Activated T-cell treated with anti-CD3 and anti-CD28 coated beads, Interleukin-2, amount 50 U/mL, for 48 hours (primary cell): Measurements from ENCODE around the gene ANKRD12.

ENCODE experiments used
- DNase-seq, 2 experiments: peaks; one replicate each; pipeline ENCODE4 v3.0.0-alpha.2; 2020

The ANKRD12 gene

DNA sequence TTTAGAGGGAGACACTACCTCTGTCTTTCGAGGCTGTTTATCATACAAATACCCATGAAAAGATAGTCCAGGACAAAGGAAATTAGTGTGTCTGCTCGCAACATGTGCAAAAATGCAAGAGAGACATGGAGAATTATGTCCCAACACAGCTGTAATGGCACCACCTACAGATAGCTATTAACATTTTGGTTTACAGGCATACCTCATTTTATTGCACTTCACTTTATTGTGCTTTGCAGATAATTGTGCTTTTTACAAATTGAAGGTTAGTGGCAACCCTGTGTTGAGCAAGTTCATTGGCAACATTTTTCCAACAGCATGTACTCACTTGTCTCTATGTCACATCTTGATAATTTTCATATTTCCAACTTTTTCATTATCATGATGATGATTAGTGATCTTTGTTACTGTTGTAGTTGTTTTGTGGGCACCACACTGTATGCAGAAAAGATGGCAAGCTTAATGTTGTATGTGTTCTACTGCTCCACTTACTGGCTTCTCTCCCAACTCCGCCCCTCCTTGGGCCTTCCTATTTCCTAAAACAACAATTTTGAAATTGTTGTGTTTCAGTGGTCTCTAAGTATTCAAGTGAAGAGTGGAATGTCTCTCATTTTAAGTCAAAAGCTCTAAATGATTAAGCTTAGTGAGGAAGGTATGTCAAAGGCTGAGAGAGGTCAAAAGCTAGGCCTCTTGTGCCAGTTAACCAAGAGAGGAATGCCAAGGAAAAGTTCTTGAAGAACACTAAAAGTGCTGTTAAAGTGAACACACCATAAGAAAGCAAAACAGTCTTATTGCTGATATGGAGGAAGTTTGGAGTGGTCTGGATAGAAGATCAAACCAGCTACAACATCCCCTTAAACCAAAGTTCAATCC lies 52.0 kb downstream of the ANKRD12 start:
- no peak for DNase-seq

DNA sequence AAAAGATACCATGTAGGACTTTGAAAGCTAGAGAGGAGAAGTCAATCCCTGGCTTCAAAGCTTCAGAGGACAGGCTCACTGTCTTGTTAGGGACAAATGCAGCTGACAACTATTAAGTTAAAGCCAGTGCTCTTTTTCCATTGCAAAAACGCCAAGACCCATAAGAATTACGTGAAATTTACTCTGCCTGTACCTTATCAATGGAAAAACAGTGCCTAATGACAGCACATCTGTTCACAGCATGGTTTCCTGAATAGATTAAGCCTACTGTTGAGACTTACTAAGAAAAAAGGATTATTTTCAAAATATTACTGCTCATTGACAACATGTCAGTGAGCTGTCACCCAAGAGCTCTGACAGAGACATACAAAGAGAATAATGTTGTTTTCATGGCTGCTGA lies 52.9 kb downstream of the ANKRD12 start:
- no peak for DNase-seq

DNA sequence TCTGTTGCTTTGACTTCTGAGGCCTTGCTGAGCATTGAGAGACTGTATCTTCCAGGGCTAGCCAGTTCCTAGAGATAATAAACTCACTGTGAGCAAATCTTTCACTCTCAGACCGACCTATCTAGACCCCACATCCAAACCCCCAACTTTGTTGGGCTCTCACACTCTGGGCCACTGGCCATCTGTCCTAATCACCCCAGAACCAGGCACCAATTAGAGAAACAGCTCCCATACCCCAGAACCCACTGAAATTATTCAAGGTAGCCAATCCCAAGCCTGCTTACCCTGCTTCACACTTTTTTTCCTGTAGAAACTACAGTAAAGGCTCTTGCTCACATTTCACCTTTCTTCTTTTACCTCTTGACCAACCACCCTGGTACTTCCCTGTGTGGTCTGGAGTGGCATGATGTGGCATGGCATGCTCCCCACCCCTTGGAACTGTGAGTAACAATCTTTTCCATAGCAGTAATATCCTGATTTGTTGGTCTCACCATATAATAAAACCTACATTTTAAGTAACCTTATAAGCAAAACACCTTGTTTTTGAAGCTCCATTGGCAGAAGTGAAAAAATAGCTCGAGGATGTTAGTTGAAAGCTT lies 55.2 kb downstream of the ANKRD12 start:
- DNase-seq: no peak

DNA sequence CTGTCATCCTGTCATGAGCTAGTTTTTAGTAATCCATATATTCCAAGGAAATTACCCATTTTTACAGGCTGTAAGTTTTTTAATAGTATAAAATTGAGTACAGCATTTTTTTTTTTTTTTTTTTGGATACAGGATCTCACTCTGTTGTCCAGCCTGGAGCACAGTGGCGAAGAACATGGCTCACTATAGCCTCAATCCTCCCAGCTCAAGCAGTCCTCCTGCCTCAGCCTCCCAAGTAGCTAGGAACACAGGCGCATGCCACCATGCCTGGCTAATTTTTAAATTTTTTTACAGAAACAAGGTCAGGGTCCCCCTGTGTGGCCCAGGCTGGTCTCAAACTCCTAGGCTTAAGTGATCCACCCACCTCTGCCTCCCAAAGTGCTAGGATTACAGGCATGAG lies 56.5 kb downstream of the ANKRD12 start:
- DNase-seq: no peak

DNA sequence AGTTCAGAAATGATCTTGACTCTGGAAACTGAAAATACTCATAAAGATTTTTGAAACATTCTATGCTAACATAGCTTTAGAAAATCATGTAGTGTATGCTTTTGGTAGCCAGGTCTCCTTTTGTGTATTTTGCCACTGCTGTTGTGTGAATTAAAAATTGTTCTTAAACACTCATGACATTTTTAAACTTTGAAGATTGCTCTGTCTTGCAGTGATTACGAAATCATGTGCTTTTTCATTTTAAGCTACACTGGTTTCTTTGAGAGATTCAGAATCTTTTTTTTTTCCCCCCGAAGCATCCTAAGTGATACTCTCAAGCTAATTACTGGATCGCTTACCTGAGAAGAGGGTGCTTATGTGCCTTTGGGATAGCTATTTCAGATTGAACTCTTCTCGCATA lies 60.0 kb downstream of the ANKRD12 start:
- no peak for DNase-seq

DNA sequence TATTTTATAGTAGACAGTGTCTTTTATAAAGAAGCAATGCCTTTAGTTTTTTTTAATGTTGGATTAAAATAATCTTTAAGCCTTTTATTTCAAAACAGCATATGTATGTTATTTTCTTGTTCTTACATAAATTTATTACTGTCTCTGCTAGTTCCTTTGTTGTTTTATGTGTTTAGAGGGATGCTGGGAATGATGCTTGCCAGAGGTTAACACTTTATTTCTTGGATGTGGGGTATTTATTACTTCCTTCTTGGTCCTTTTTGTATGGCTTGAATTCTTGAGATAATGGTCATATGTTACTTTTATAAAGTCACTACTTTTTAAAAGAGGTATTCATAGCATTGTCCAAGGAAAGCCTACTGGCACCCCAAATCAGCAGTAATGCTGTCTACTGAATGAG lies 63.1 kb downstream of the ANKRD12 start:
- DNase-seq: no peak

DNA sequence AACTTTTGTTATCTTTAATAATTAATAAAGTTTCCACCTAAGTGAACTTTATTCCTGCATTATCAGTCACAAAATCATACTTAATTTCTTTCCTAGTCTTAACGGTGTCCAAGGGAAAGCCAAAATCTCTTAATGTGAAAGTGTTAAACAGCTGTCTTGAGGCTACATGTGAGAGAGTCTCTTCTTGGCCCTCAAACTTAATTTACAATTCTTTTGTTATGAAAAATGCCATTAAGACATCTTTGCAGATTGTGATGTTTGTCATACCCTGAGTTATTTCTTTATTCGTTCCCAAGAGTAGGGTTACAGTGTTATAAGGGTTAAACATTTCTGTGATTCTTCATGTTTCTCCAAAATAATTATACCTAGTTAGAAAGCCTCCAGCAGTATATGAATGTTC lies 64.6 kb downstream of the ANKRD12 start:
- DNase-seq: no peak

DNA sequence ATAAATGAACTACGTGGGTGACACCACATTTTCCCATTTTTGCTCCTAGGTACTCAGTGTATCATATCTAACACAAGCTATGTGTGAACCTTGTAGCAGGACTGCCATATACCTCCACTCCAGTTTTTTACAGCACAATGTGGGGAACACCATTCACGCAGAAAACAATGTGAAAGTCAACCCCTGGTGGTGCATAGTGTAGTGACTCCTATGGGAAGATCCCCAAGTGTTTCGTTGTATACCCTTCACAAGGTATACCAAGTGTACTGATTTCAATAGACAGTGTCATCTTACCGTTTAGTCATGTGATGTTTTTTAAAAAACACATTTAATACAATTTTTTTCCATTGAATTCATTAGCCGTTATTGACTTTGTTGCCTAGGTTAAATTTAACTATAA lies 68.1 kb downstream of the ANKRD12 start:
- no peak for DNase-seq

DNA sequence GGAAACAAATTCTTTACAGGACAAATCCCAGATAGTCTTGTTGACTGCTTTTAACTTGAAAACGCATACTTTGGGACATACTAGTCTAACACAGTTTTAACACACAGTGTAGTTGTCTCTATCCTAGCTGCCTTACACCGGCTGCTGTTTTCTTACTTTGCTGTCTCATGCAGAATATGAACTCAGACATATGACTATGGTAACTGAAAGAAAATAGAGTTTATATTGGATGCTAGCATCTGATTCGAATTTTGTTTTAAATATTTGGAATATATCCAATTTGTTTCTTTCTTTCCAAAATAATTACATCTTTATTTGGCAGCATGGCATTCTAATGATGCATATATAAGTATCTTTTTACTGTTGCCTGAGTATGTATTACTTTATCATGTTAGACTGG lies 69.8 kb downstream of the ANKRD12 start:
- DNase-seq: no peak

DNA sequence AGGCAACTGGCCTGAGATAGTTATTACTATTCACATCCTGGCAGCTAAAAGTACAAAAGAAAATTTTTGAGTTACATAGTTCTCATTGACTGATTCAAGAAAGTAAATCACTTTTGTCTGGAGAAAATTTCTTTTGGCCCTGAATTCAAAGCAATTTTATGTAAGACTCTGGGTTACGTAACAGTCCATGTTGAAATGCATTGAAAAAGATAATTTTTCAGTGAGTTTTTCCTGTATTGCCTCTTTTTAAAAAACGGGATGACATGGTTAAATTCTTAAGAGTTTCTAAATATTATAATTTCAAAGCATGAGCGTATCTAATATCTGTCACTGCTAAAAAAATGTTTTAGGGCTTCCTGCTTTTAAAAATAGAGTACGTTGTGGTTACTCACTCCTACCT lies 72.7 kb downstream of the ANKRD12 start:
- DNase-seq: no peak

DNA sequence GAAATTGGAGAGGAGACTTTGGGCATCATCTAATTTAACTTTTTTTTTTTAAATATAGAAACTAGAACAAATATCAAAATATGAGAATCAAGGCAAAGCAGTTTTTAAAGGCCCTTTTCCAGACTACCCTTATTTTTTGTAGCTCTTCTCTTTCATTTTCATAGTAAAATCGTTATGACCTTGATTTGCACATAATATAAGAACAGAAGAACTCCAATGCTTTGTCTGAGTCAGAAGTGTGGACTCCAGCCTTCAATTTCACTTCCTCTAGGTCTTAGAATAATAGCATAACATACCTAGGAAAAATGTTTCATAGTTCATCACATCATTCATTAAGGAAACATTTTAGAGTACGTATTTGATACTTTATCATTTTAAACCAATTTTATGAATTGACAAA lies 74.4 kb downstream of the ANKRD12 start:
- DNase-seq: no peak

DNA sequence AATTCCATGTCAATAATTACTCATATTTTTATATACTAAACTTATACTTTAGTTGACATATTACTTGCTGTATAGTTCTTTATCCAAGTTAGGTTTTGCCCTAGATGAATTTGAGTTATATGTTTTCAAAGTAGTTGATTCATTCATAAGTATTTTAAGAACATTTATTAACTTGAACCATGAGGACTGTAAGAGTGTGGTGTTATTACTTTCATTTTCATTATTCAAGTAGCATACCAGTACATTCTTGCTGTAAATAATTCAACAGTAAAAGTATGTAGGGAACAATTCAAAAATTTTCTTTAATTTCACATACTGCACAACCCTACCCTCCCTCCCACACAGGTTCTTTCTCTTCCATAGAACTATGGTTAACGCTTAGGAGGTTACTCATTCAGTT lies 75.4 kb downstream of the ANKRD12 start:
- DNase-seq: no peak

DNA sequence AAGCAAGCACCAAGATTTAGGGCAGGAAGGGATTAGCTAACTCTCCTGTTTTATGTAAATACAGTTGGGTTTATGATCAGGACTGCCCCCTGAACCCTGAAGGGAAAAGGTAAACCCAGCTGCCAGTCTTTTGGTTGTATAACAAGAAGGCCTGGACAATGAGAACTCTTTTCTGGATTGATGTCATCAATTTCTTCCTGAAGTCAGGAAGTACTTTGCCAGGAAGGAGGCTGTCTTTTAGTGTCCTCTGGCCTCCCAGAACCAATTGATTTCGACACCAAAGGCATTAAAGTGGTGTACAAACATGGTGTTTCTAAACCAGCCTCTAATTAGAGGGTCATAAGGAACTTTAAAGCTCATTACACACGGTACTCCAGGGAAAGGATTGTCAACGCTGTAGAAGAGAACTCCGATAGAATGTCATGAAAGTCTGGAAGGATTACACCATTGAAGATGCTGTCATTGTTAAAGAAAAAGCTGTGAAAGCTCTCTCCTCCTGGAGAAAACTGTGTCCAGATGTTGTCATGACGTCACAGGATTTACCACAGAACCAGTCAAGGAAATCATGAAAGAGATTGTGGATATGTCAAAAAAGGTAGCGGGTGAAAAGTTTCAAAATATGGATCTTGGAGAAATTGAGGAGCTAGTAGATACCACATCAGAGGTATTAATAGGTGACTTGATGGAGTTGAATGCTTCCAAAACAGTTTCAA lies 78.8 kb downstream of the ANKRD12 start:
- DNase-seq: no peak

DNA sequence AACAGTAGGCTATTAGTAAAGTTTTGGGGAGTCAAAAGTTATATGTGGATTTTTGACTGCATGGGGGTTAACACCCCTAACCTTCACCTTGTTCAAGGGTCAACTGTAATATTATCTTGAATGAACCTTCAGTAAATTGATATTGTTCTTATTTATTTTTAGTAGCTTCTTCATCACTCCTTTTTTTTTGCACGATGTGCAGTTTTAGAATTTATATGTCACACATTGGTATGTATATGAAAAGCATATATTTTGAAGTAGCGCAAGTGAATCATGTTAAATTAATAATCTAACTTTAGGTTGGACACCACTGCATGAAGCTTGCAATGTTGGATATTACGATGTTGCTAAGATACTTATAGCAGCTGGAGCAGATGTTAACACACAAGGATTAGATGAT lies 79.9 kb downstream of the ANKRD12 start:
- no peak for DNase-seq

DNA sequence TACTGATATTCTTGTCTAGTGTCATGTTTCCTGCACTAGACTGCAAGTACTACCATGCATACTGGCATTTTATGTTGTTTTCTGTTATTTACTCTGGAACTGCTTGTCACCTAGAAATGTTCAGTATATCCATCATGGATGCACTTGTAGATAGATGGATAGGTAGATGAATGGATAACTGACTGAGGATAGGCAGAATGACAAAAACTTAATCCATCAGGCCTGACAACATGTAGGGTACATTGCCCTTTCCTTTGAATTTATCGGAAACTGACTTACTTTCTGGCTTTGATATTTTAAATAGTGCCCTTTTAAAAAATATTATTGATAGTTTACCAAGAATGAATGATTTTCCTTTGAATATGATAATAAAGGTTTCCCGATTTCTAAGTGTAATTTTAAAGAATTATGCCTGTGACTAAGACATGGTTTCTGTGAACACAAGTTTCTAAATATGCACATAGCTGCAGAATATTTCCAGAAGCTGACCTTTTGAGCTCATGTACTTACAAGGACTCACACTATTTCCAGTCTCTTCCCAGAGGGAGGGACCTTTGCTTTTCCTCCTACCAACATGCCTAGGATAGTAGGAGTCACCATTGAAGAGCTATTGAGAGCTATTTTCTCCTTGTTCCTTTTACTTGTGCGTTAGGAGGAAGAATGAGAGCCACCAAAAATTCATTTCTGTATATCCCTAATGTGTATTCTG lies 81.3 kb downstream of the ANKRD12 start:
- no peak for DNase-seq

DNA sequence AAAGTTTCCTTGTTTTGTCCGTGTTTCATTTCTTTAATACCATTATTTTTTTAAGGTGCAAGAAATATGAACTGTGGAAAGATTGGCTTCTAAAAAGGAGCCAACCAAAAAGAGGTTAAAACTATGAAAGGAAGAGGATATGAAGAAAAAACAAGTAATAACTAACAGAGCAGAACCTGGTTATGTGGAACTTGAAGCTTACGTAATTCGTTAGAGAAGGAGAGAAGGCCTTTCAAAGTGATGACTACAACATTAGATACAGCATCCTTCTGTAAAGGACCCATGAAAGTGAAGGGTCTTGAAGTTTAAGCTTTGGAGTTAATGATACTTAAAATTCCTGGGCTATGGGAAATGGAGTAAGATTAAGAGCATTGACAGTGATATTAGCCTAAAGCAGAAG lies 84.5 kb downstream of the ANKRD12 start:
- no peak for DNase-seq

DNA sequence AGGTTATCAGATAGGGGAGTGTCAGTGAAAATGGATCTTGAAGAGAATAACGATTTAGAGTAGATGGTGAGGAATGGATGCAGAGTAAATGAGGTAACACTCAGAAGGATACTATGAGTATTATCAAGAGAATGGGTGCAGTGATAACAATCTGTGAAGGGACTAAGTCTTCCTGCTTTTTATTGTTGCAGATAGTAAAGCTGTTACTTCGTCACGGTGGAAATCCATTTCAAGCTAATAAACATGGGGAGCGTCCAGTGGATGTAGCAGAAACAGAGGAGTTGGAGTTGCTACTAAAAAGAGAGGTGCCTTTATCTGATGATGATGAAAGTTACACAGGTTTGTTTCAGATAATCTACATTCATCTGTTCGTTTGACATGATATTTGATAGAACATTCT lies 85.1 kb downstream of the ANKRD12 start:
- no peak for DNase-seq

DNA sequence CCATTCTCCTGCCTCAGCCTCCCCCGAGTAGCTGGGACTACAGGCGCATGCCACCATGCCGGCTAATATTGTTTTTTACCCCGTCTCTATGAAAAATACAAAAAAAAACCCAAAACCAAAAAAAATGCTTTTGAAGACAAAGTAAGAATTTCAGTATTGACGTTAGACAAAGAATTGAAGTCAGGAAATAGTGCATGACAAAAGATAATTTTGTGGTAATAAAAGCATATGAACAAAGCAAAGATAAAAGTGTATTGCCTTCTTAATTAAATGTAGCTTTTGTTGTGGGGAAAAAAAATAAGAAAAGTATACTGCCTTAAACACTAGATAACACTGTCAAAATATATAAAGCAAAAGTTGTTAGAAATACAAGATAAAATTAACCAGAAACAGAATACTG lies 86.8 kb downstream of the ANKRD12 start:
- DNase-seq: no peak

DNA sequence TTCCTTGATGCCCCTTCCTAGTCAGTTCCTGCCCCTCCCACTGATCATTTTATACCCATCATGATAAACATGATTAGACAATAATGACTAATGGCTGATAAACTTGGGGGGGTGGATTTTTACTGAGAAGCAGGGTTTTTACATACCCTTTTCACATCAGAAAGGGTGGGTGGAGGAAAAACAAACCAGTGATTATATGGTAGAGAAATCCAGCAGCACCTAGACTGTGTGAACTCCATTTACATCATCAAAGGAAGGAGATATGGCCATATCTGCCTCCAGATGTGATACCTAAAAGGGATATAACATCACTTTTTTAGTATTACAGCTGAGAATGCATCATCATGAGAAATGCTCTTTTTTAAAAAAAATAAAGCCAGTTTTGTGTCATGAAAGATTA lies 89.9 kb downstream of the ANKRD12 start:
- no peak for DNase-seq

DNA sequence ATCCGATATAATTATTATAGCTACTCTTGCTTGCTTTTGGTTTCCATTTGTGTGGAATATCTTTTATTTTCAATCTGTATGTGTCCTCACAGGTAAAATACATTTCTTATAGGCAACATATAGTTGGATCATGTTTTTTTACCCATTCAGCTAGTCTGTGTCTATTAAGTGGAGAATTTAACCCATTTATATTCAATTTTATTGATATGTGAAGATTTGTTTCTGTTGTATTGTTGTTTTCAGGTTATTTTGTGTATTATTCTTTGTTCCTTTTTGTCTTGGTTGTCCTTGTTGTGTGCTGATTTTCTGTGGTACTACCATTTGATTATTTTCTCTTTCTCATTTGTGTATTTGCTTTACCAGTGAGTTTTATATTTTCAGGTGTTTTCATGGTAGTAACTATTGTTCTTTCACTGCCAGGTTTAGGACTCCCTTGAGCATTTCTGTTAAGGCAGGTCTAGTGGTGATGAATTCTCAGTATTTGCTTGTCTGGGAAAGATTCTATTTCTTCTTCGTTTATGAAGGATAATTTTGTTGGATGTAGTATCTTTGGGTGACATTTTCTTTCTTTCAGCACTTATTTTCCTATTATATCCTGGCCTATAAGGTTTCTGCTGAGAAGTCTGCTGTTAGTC lies 95.4 kb downstream of the ANKRD12 start:
- no peak for DNase-seq

DNA sequence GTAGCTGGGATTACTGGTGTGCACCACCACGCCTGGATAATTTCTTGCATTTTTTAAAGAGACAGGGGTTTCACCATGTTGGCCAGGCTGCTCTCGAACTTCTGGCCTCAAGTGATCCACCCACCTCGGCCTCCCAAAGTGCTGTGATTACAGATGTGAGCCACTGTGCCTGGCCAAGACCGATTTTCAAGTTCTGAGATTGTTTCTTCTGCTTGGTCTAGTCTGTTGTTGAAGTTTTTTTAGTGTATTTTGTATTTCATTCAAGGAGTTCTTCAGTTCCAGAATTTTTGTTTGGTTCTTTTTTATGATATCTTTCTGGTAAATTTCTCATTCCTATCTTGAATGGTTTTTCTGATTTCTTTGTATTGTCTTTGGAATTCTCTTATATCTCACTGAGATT lies 96.4 kb downstream of the ANKRD12 start:
- no peak for DNase-seq

DNA sequence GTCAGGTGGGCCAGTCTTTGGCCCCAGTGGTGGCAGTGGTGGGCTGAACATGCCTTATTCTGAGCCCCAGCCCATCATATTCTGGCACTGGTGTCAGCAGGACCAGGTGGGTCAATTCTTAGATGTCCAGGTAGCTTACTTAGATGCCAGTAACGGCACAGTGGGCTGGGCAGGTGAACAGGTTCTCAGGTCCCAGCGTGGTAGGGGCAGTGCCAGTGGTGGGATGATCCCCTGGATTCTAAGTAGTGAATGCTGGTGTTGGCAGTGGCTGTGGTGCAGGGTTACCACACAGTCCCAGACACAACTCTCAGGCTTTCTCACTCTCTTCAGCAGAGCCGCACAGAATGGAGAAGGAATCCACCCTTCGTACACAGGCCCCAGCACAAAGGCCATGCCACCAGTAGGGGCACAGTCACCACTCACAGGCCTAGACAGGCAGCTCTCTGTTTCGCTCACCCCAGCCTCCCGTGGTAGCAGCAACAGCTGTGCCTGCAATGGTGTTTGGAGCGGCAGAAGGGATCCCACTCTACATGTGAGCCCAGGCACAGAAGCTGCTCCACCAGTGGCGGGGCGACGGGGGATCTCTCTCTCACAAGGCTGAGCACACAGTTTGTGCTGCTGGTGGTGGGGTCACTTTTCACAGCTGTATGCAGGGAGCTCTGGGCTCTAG lies 97.3 kb downstream of the ANKRD12 start:
- no peak for DNase-seq
